Stomach (tissue), 19 donors: Measurements from ENCODE around the gene RYR3. TPM values are rescaled to one million over a fixed set of nuclear protein-coding genes. Genes with fewer than 3 reads are reported as not detected.
A peak's percentile ranks its signal among the peaks of the same experiment; 100 is the strongest.

ENCODE experiments used
- DNase-seq, 2 donors: peaks; one replicate each; pipeline versions ENCODE4 v3.0.0 to v3.0.0-alpha.2; 2013 to 2019
- H3K27ac ChIP-seq, 5 donors: fragments of 200-600 bp in 4 of 5; sonication (generic) in 4 of 5; one replicate each; pipeline ENCODE4 v1.5.1; 2013 to 2019; ENCODE audit warnings: mild to moderate bottlenecking in 1 of 5, moderate library complexity in 1 of 5
- H3K27me3 ChIP-seq, 3 donors: fragments of 200-600 bp; sonication (generic); one replicate each; pipeline ENCODE4 v1.5.1; 2017 to 2019; ENCODE audit warnings: mixed run types in 1 of 3
- H3K36me3 ChIP-seq, 4 donors: fragments of 200-600 bp; sonication (generic); 1 replicate in 3 of 4; 2 replicates in 1 of 4; pipeline ENCODE4 v1.5.1; 2016 to 2019
- H3K4me1 ChIP-seq, 4 donors: fragments of 200-600 bp; sonication (generic); one replicate each; pipeline ENCODE4 v1.5.1; 2016 to 2019
- H3K4me3 ChIP-seq, 4 donors: fragments of 200-600 bp; sonication (generic) in 3 of 4; one replicate each; pipeline ENCODE4 v1.5.1; 2016 to 2019; ENCODE audit warnings: mild to moderate bottlenecking in 1 of 4
- H3K9me3 ChIP-seq, 4 donors: fragments of 200-600 bp; sonication (generic); one replicate each; pipeline ENCODE4 v1.5.1; 2016 to 2019
- EP300 ChIP-seq: sonication (generic); formaldehyde crosslinking; IDR thresholded peaks from one replicate; pipeline ENCODE4 v1.6.1; 2017; ENCODE audit warnings: antibody characterized with exemption
- POLR2A ChIP-seq, 4 donors: fragments of 450-650 bp; IDR thresholded peaks; one replicate each; pipeline ENCODE4 v1.6.1; 2016; ENCODE audit warnings: antibody characterized with exemption in 4 of 4, control low read depth in 2 of 4, mild to moderate bottlenecking in 1 of 4, moderate library complexity in 1 of 4
- POLR2AphosphoS5 ChIP-seq, 3 donors: sonication (generic); formaldehyde crosslinking; IDR thresholded peaks; one replicate each; pipeline ENCODE4 v1.6.1; 2016; ENCODE audit warnings: antibody characterized with exemption in 3 of 3
- WGBS, 5 donors: extraction: QIAGEN DNeasy Blood & Tissue Kit in 3 of 5; methylation state at CpG; one replicate each; pipeline versions ENCODE4 v1.1.5 to v1.1.7; 2013 to 2018; 5-methylcytosine and 5-hydroxymethylcytosine counted together
- intact Hi-C: fragments of 100-400 bp; cut with DNase I; formaldehyde crosslinking; loops from one replicate; pipeline ENCODE4 v1.15.1; 2023; ENCODE audit warnings: low total_unique reads
- long read RNA-seq, 10 donors: transcript quantifications; one replicate each; lab custom pipeline, GENCODE V29; 2026
- polyA plus RNA-seq, 3 donors: library from polyadenylated mRNA; stranded (reverse); fragments of 200-250 nt; gene quantifications; one replicate each; pipeline ENCODE4 v1.2.3, GENCODE V29; 2013
- total RNA-seq, 5 donors: library from RNA; depleted of rRNA; stranded (reverse); fragments of >200 nt; gene quantifications; one replicate each; pipeline versions ENCODE4 v1.1.0 to v1.2.3, GENCODE V29; 2014 to 2016
- TF ChIP-seq, protein P1 (sequence below), 7 experiments: fragments of 450-650 bp in 4 of 7; fragments of 200-600 bp in 3 of 7; sonication (generic) in 3 of 7; IDR thresholded peaks; one replicate each; pipeline ENCODE4 v1.5.1; 2016 to 2019; ENCODE audit warnings: antibody characterized with exemption in 7 of 7, control low read depth in 2 of 7, mild to moderate bottlenecking in 1 of 7
- donor health status: healthy with polysubstance abuse.
- donor health status: Bipolar disorder and iron deficiency.
- donor health status: healthy.

The RYR3 gene
- 10 to 100 TPM in 3 of 5 donors, 1 to 10 TPM in 2; 1.9 to 36.2 (median 13.6) TPM for total RNA-seq
- 1 to 10 TPM in 1 of 3 donors, under 1 TPM in 2; 0.12 to 2.6 (median 0.76) TPM for polyA plus RNA-seq
- long read RNA-seq, donor 1: 0 reads
- long read RNA-seq, donor 2: 0 reads
- long read RNA-seq, donor 3: 0 reads
- long read RNA-seq, donor 4: 0 reads
- long read RNA-seq, donor 5: 0 reads
- long read RNA-seq, donor 6: 0 reads
- long read RNA-seq, donor 7, partial matches to known transcripts: 0 of 13 reads
- long read RNA-seq, donor 7, other reads (novel, unspliced or antisense): 13 of 13 reads
- long read RNA-seq, donor 8: 0 reads
- long read RNA-seq, donor 9: 0 reads
- long read RNA-seq, donor 10: 0 reads

GRCh38 chr15:33310481-33311311 lies at the start of gene RYR3:
Gene RYR3 (plus strand): TSS chr15:33310967. CDS start chr15:33311046, 79 bp downstream.
- intact Hi-C loops: no loop called here
- peak in 1 of 2 donors; percentile 81 for DNase-seq
- peak within 1 kb of the TSS; percentile 41 to 46 (median 44) for H3K4me3 ChIP-seq
- no peaks in the 10 kb centered on the region for H3K36me3 ChIP-seq
- H3K4me1 ChIP-seq: peaks cover 0 to 17% (median 4%) of the 10 kb centered on the region in 4 donors
- H3K9me3 ChIP-seq: no peaks in the 10 kb centered on the region
- no peak for TF ChIP-seq POLR2AphosphoS5 (IDR thresholded peaks at IDR 0.05)
- TF ChIP-seq EP300: no peak
- TF ChIP-seq, protein P1, sequence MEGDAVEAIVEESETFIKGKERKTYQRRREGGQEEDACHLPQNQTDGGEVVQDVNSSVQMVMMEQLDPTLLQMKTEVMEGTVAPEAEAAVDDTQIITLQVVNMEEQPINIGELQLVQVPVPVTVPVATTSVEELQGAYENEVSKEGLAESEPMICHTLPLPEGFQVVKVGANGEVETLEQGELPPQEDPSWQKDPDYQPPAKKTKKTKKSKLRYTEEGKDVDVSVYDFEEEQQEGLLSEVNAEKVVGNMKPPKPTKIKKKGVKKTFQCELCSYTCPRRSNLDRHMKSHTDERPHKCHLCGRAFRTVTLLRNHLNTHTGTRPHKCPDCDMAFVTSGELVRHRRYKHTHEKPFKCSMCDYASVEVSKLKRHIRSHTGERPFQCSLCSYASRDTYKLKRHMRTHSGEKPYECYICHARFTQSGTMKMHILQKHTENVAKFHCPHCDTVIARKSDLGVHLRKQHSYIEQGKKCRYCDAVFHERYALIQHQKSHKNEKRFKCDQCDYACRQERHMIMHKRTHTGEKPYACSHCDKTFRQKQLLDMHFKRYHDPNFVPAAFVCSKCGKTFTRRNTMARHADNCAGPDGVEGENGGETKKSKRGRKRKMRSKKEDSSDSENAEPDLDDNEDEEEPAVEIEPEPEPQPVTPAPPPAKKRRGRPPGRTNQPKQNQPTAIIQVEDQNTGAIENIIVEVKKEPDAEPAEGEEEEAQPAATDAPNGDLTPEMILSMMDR (IDR thresholded peaks at IDR 0.05): no peak
- TF ChIP-seq POLR2A (IDR thresholded peaks at IDR 0.05): no peak
- peak within 1 kb of the TSS in 3 of 5 donors; percentile 2 to 72 (median 25) for H3K27ac ChIP-seq
- 2 to 4% (median 3%) methylated on average over 64 to 84 of the region's 84 CpGs for WGBS, 5 donors
- peaks cover 0 to 51% (median 26%) of the 10 kb centered on the region in 3 donors for H3K27me3 ChIP-seq

GRCh38 chr15:33262306-33262705 lies 48.5 kb upstream of the RYR3 start:
- intact Hi-C loops: no loop called here
- H3K9me3 ChIP-seq: no peaks in the 10 kb centered on the region
- no peak overlapping the region for H3K4me3 ChIP-seq
- H3K27ac ChIP-seq: no peak overlapping the region
- H3K4me1 ChIP-seq: no peaks in the 10 kb centered on the region
- TF ChIP-seq POLR2AphosphoS5 (IDR thresholded peaks at IDR 0.05) (no peak), POLR2A (IDR thresholded peaks at IDR 0.05) (no peak), EP300 (no peak)
- TF ChIP-seq, protein P1 (IDR thresholded peaks at IDR 0.05): no peak
- H3K27me3 ChIP-seq: no peaks in the 10 kb centered on the region
- 36 to 47% (median 44%) methylated on average over 2 of the region's 2 CpGs for WGBS, 5 donors
- H3K36me3 ChIP-seq: no peaks in the 10 kb centered on the region
- no peak for DNase-seq

DNA sequence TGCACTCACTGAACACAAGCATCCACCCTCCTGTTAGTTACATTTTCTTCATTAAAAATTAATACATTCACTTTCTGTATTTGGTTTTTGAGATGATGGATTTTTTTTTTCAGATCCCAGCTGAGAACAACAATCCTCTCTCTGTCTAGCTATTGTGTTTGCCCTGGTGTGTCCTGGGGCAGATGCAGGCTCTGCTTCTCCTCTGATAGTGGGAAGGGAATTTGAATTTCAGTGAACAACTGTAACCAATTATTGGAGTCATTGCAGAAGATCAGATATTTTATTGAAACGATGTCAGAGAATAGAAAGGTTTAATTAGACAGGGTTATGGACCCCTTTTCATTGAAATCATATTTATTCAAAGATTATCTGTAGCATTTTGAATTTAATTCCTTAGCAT lies 33.1 kb upstream of the RYR3 start:
- Histone ChIP-seq H3K4me1 (no peaks in the 10 kb centered on the region), H3K9me3 (peaks cover 0 to 14% (median 0%) of the 10 kb centered on the region in 4 donors), H3K27me3 (peaks cover 0 to 11% (median 0%) of the 10 kb centered on the region in 3 donors), H3K27ac (no peak overlapping the region), H3K4me3 (no peak overlapping the region), H3K36me3 (no peaks in the 10 kb centered on the region)
- 40 to 59% (median 43%) methylated on average over 1 of the region's 1 CpG for WGBS, 5 donors
- no peak for DNase-seq
- no peak for TF ChIP-seq POLR2A (IDR thresholded peaks at IDR 0.05)
- no peak for TF ChIP-seq POLR2AphosphoS5 (IDR thresholded peaks at IDR 0.05)
- TF ChIP-seq EP300: no peak
- TF ChIP-seq, protein P1 (IDR thresholded peaks at IDR 0.05): no peak
- intact Hi-C loops: no loop called here

GRCh38 chr15:33278816-33279612 lies 31.8 kb upstream of the RYR3 start:
- no peak for TF ChIP-seq POLR2A (IDR thresholded peaks at IDR 0.05)
- TF ChIP-seq, protein P1 (IDR thresholded peaks at IDR 0.05): no peak
- TF ChIP-seq EP300: no peak
- TF ChIP-seq POLR2AphosphoS5 (IDR thresholded peaks at IDR 0.05): no peak
- H3K9me3 ChIP-seq: peaks cover 0 to 7% (median 0%) of the 10 kb centered on the region in 4 donors
- no peak for DNase-seq
- WGBS, 5 donors: 55 to 72% (median 60%) methylated on average over 4 of the region's 4 CpGs
- peaks cover 0 to 11% (median 0%) of the 10 kb centered on the region in 3 donors for H3K27me3 ChIP-seq
- no peak overlapping the region for H3K27ac ChIP-seq
- no peaks in the 10 kb centered on the region for H3K36me3 ChIP-seq
- intact Hi-C loops: no loop called here
- no peak overlapping the region for H3K4me3 ChIP-seq
- H3K4me1 ChIP-seq: no peaks in the 10 kb centered on the region
